Mononuclear cell (primary cell): Measurements from ENCODE around the gene MAMDC2. TPM values are rescaled to one million over a fixed set of nuclear protein-coding genes. Genes with fewer than 3 reads are reported as not detected.

Source experiments
- H3K27me3 ChIP-seq: 2 replicates; pipeline ENCODE4 v1.6.0; 2011; ENCODE audit warnings: low read length, control low read depth; ENCODE audit not compliant: insufficient read depth
- H3K4me1 ChIP-seq: 2 replicates; pipeline ENCODE4 v1.5.1; 2011; ENCODE audit warnings: mild to moderate bottlenecking, low read length, control low read depth; ENCODE audit not compliant: insufficient read depth
- H3K4me3 ChIP-seq: 2 replicates; pipeline ENCODE4 v1.5.1; 2011; ENCODE audit warnings: mild to moderate bottlenecking, low read length, moderate library complexity
- H3K9me3 ChIP-seq: 2 replicates; pipeline ENCODE4 v1.5.1; 2011; ENCODE audit warnings: low read depth, mild to moderate bottlenecking, control low read depth, low read length
- total RNA-seq: library from RNA; depleted of rRNA; stranded (reverse); fragments of >200 nt; gene quantifications from one replicate; pipeline ENCODE4 v1.2.3, GENCODE V29; 2012

MAMDC2 gene
- total RNA-seq, 1 donor: 0.10 TPM

DNA sequence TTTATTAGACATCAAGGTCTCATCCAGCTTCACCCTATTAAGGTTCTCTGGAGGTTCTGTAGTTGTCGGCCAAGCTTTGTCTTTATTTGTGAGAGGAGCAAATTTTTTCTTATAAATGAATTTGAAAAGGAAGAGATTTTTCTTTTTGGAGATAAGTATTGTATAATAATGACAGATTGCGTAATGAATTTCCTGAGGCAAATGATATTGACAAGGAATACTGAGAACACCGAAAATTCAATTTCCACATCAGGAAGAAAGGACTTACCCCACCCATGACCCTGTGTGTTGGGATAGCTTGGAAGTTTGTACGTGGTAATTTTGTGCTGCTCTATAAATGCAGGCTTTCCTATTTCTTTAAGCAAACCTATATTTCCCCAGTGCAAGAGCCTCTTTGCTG, 53.5 kb downstream of the MAMDC2 start:
- no peaks in the 10 kb centered on the region for H3K4me1 ChIP-seq
- no peak overlapping the region for H3K4me3 ChIP-seq
- no peaks in the 10 kb centered on the region for H3K9me3 ChIP-seq
- H3K27me3 ChIP-seq: no peaks in the 10 kb centered on the region

DNA sequence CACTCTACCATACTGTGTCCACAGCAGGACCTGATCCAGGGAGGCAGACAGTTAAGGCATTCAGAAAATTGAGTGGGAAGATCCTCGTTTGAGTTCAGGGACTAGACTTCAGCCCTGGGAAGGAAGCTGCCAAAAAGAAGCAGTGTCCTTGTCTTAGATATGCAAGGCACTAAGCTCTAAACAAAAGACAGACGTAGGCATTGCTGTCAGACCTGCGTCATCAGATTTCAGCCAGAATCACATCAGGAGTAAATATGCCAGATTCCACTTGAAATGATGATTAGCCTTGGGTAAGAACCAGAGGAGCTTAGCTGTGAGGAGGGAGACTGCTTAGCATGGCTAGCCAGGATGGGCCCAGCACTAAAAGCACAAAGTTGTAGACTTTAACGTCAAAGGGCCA, 56.7 kb downstream of the MAMDC2 start:
- H3K4me1 ChIP-seq: no peaks in the 10 kb centered on the region
- no peaks in the 10 kb centered on the region for H3K9me3 ChIP-seq
- no peak overlapping the region for H3K4me3 ChIP-seq
- no peaks in the 10 kb centered on the region for H3K27me3 ChIP-seq

DNA sequence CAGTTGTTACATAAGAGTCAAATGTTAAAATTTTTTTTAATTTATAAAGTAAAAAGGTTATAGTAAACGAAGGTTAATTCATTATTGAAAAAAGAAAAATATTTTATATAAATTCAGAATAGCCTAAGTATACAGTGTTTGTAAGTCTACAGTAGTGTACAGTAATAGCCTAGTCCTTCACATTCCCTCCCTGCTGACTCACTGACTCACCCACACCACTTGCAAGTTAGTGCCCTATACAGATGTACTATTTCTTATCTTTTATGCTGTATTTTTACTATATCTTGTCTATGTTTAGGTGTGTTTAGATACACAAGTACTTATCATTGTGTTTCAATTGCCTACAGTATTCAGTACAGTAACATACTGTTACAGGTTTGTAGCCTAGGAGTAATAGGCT, 57.6 kb downstream of the MAMDC2 start:
- Histone ChIP-seq H3K4me3 (no peak overlapping the region), H3K9me3 (no peaks in the 10 kb centered on the region), H3K4me1 (no peaks in the 10 kb centered on the region), H3K27me3 (no peaks in the 10 kb centered on the region)

DNA sequence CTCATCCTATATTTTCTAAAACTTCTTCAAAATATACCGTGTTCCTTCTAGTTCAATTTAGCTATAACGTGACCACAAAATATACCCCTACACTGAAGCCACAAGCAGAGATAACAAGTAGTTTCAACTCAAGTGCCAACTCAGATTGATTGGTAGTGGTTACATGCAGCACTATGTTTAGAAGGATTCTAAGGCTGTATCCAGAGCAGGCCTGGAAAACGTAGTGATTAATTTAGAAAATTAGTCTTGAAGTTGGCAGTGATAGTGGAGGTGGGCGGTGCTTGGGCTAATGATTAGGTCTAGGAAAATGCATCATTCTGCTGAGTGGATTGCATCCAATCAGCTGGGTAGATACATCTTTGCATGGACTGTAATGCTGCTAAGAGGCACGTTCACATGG, 61.5 kb downstream of the MAMDC2 start:
- Histone ChIP-seq H3K4me1 (no peaks in the 10 kb centered on the region), H3K4me3 (no peak overlapping the region), H3K9me3 (no peaks in the 10 kb centered on the region), H3K27me3 (no peaks in the 10 kb centered on the region)

DNA sequence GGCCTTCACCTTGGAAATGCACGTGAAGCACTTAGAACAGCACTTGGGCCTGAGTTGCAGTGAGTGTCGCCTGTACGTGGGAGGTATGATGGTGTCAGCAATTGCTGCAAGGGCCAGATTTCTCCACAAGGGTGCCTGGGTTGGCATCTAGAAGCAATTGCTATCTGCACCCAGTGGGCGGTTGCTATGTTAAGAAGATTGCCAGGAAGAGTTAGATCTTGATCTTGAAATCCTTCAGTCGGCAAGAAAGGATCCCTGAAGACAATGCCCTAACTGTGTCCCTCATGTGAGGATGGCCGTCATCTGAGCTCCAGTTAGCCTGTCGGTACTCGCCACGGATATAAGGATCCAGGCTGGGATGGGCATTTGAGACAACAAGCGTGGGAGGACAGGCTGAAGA, 62.9 kb downstream of the MAMDC2 start:
- no peak overlapping the region for H3K4me3 ChIP-seq
- H3K9me3 ChIP-seq: no peaks in the 10 kb centered on the region
- H3K27me3 ChIP-seq: no peaks in the 10 kb centered on the region
- H3K4me1 ChIP-seq: peaks cover 3% of the 10 kb centered on the region

DNA sequence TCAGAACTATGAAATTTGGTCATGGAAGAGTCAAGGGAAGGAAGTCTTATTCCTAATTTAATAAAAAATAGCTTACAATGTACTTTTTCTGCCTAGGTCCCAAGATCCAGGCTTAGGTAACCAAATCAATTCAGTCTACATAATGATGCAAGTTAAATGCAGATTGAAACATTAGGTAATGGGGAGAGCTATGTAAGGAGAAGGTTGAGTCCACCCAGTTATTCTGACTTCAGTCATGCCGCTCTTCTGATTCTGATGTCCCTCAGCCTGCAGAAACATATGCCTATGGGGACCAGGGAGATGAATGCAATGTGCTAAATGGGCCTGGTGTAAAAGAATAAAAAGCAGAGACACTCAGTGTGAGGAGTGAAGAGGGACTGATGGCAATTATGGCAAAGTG, 63.9 kb downstream of the MAMDC2 start:
- H3K9me3 ChIP-seq: no peaks in the 10 kb centered on the region
- H3K4me1 ChIP-seq: peaks cover 3% of the 10 kb centered on the region
- no peak overlapping the region for H3K4me3 ChIP-seq
- H3K27me3 ChIP-seq: no peaks in the 10 kb centered on the region

DNA sequence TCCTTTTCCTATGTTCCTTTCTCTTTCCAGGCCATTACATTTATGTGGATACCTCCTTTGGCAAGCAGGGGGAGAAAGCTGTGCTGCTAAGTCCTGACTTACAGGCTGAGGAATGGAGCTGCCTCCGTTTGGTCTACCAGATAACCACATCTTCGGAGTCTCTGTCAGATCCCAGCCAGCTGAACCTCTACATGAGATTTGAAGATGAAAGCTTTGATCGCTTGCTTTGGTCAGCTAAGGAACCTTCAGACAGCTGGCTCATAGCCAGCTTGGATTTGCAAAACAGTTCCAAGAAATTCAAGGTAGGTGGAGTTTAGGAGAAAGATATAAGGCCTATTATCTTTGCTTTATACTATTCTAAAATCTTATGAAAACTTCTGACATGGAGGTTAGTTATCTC, 64.5 kb downstream of the MAMDC2 start:
- Histone ChIP-seq H3K4me1 (peaks cover 3% of the 10 kb centered on the region), H3K4me3 (no peak overlapping the region), H3K9me3 (no peaks in the 10 kb centered on the region), H3K27me3 (no peaks in the 10 kb centered on the region)

DNA sequence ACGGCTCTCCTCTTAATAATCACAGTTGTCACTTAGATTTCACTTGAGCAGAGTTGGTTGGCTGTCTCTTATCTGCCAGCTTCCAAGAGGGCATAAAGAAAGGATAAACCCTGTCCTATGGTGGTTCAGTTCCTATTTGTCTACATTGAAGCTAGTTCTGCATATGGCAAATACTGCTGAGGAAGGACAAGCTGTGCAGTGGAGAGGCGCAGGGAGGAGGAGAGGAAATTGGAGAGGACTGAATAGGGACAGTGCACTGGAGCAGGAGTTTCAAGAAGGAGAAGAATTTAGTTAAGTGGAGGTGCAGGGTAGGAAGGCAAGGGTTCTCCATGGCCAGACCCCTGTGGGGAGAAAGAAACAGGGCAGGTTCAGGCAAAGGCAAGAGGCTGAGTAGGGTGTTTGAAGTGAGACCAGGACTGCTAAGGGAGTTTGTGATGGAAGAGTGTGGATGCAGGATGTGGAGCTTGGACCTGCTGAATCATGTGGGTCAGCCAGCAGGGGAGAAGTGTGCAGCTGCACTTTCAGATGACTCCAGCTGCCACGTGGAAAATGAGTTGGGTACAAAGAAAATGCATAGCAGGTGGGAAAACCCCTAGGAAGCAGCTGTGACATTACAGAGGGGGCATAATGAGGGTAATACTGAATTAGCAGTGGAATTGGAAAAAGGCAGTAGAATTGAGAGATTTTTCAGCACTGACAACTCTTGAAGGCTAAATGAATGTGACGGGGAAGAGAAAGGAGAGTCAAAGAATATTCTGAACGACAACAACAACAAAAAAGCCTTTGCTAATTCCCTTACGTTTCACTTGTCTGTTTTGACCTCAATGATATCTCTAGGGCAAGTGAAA, 66.8 kb downstream of the MAMDC2 start:
- H3K4me3 ChIP-seq: no peak overlapping the region
- no peaks in the 10 kb centered on the region for H3K9me3 ChIP-seq
- H3K4me1 ChIP-seq: peaks cover 3% of the 10 kb centered on the region
- no peaks in the 10 kb centered on the region for H3K27me3 ChIP-seq

DNA sequence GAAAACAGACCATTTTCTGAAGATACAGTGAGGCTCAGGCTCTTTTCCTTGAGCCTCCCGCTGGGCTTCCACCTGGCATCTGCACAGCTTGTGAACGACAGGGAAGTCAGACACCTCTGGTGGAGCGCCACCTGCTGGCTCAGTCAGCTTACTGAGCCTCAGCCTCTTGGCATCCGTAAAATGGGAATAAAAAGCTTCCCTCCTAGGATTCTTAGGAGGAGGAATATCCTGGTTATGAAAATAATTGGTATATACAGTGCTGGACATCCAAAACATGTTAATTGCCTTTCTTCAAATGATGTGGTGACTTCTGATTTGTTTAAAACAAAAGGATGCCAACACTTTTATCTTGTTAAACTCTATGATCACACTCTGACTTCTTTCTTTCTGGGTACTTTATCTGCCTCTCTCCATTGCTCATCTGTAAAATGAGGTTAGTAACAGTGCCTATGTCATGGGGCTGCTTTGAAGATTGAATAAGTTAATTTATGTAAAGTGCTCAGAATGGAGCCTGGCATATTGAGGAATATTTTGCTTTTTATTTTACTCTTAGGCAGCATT, 67.5 kb downstream of the MAMDC2 start:
- no peak overlapping the region for H3K4me3 ChIP-seq
- no peaks in the 10 kb centered on the region for H3K9me3 ChIP-seq
- no peaks in the 10 kb centered on the region for H3K27me3 ChIP-seq
- peaks cover 3% of the 10 kb centered on the region for H3K4me1 ChIP-seq

DNA sequence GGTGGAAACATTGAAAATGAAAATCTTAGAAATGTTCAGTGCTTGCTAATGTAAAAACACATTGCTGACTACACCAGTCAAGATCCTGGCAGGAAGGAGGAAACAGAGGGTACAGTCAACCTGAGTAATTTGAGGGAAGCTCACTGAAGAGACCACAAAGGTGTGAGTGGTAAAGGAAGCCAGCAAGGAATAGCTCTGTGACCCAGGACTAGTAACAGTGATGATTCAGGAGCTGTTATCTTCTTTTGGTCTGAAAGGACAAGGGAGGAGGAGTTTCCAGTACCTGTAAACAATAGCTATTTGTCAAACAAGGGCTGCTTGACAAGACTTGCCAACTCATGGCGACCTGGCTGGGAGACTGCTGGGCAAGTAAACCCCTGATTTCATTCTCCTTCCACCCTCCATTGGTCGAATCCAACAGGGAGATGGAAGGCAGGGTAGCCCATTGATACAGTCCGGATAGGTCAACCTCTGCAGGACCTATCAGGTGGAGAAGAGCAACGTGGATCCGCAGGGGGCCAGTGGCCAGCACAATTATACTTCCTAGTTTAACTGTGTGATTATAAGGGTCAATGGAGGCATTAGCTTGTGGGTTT, 68.1 kb downstream of the MAMDC2 start:
- Histone ChIP-seq H3K27me3 (no peaks in the 10 kb centered on the region), H3K4me3 (no peak overlapping the region), H3K9me3 (no peaks in the 10 kb centered on the region), H3K4me1 (peaks cover 3% of the 10 kb centered on the region)

DNA sequence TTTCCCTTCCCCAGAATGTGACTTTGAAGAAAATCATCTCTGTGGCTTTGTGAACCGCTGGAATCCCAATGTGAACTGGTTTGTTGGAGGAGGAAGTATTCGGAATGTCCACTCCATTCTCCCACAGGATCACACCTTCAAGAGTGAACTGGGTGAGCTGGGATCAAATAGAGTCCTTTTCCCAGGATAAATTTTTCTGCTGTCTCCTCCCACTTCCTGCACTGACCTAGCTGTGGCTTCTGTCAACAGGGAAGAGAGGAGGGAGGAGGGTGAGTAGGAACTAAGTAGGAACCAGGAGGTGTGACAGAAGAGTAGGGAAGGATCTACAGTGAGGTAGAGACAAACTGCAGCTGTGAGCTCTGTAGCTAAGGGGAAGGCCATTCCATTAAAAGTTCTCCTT, 69.3 kb downstream of the MAMDC2 start:
- H3K4me3 ChIP-seq: no peak overlapping the region
- peaks cover 3% of the 10 kb centered on the region for H3K4me1 ChIP-seq
- H3K27me3 ChIP-seq: no peaks in the 10 kb centered on the region
- H3K9me3 ChIP-seq: no peaks in the 10 kb centered on the region

DNA sequence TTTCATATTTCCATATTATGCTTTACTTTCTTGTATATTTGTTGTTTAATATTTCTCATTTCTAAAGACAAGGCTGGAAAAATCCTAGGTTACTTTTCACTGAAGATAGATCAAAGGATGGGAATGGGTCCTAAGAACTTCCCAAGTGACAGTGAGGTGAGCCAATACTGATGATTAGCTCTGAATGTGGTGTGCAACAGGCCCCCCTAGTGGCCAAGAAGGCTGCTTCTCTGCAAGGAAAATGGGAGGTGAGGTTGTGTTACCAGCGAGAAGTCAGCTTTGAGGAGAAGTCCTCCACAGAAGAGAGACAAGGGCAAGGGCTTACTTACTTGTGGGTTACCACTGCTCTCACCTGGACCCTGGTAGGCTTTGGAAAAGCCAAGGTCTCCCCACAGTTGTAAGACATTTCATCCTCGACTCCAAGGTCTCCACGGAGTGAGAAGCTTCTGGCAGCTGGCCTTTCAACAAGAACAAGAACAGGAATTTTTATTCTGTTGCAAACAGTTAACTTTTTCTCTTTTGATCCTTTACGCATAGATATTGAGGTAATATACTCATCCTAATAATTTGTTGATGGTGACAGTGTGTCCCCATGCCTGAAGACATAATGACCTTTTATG, 69.9 kb downstream of the MAMDC2 start:
- no peaks in the 10 kb centered on the region for H3K27me3 ChIP-seq
- H3K4me1 ChIP-seq: peaks cover 3% of the 10 kb centered on the region
- H3K4me3 ChIP-seq: no peak overlapping the region
- no peaks in the 10 kb centered on the region for H3K9me3 ChIP-seq

DNA sequence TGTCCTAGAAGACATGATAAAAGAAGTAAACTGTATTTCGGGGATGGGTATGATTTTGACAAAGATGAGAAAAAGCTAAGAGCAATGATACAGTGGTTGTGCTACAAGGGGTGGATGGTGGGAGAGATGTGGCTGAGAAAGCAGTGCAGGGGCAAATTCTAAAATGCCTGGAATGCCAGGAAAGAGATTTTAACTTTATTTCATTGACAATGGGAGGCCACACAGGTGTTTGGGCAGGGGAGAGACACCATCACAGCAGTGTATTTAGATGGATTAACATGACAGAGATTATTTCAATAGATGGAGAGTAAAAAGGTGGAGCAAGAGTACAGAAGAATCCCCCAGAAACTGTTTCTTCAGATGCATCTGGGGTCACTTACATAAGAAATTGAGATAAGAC, 71.2 kb downstream of the MAMDC2 start:
- Histone ChIP-seq H3K4me1 (peaks cover 3% of the 10 kb centered on the region), H3K9me3 (no peaks in the 10 kb centered on the region), H3K4me3 (no peak overlapping the region), H3K27me3 (no peaks in the 10 kb centered on the region)

DNA sequence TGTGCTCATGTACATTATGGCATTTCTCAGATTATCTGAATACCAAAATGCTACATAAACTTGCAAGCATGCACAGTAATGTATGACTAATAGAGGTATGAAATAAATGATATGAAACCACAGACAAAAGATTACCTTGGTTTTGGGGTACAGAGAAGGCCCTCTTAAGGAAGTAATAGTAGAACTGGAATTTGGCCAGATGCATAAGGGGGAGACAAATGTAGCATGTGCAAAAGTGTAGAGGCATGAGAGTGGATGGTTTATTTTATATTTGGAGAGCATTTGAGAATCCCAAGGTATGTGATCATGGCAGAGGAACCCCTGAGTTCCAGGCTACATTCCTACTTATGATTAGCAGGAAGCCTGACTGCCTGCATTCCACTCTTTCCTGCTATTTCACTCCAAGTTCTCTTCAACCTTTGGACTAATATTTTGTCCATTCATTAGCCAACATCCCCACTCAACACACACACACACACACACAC, 74.2 kb downstream of the MAMDC2 start:
- H3K27me3 ChIP-seq: no peaks in the 10 kb centered on the region
- no peaks in the 10 kb centered on the region for H3K9me3 ChIP-seq
- H3K4me1 ChIP-seq: no peaks in the 10 kb centered on the region
- no peak overlapping the region for H3K4me3 ChIP-seq

DNA sequence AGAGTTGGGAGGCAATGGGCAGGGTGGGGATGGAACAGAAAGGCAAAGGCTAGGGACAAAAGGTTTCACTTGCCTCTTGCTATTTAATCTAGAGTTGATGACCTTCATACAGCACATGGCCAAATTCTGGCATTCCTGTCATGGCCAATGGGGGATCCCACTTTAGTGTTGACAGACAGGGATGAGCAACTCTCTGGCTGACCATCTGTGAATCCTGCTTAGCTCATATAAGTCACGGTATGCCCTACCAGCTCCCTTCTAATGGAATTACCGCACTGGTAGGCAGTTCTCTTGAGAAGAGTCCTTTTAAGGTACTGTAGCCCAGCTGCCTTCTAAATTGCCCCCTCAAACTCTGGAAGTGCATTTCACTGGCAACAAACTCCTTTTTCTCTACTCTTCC, 76.1 kb downstream of the MAMDC2 start:
- Histone ChIP-seq H3K4me3 (no peak overlapping the region), H3K9me3 (no peaks in the 10 kb centered on the region), H3K27me3 (no peaks in the 10 kb centered on the region), H3K4me1 (no peaks in the 10 kb centered on the region)
